ENCODE results near the gene SRRM4. TPM values are rescaled to one million over a fixed set of nuclear protein-coding genes. Genes with fewer than 3 reads are reported as not detected.
"Not testable (repeated sequence)": the region's sequence is repeated elsewhere in the genome, so short reads cannot be mapped to it uniquely, and the experiment has no call there.

The SRRM4 gene
- total RNA-seq, 1 donor from 2014 or later, result 0.59 TPM

DNA sequence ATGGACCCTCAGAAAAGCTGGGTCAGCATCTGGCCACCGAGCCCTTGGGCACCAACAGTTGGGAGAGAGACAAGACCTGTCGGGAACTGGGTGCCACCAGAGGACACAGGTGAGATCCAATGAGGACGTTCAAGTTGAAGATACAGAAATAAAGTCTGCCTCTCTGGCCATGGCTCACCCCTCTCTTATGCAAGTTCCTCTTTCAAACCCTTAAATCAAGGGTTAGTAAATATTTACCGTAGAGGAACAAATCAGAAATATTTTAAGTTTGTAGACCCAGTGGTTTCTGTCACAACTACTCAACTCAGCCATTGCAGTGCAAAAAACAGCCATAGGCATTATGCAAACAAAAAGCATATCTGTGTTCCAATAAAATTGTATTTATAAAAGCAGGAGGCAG is 120.9 kb downstream of the SRRM4 start:
- intact Hi-C loops (cut with DNase I), result no loop called here

GRCh38 chr12:119102714-119103113 is 121.4 kb downstream of the SRRM4 start:
- intact Hi-C loops (cut with DNase I), result no loop called here
- no peak for DNase-seq (ENCODE audit: low spot score)

More for the DNA sequence above, 120.9 kb downstream of the SRRM4 start:
- DNase-seq (ENCODE audit: low spot score), result no peak

DNA sequence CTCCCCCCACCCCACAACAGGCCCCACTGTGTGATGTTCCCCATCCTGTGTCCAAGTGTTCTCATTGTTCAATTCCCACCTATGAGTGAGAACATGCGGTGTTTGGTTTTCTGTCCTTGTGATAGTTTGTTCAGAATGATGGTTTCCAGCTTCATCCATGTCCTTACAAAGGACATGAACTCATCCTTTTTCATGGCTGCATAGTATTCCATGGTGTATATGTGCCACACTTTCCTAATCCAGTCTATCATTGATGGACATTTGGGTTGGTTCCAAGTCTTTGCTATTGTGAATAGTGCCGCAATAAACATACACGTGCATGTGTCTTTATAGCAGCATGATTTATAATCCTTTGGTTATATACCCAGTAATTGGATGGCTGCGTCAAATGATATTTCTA is 123.6 kb downstream of the SRRM4 start:
- intact Hi-C loops (cut with DNase I); DNase-seq (ENCODE audit: low spot score): not testable (repeated sequence)

DNA sequence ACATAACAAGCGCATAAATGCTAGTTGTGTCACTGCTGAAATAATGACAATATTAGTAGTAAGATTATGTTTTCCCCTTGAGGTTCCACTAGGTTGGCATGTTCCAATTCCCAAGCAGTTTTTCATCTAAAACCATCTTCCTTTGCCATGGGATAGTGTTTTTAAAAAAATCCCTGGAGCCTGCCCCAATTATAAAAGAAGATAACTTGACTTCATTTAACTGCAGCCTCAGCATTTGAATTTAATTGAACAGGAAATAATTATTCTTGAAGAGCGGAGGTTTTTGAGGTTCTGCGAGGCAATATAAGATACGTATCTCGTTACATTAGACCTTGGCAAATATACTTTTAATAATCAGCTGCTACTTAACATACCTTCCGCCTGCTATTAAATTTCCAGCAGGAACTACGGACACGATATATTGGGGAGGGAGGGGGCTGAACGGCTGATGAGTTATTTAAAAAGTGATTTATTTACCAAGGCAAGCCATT is 132.2 kb downstream of the SRRM4 start:
- intact Hi-C loops (cut with DNase I), result no loop called here
- DNase-seq (ENCODE audit: low spot score), result no peak

DNA sequence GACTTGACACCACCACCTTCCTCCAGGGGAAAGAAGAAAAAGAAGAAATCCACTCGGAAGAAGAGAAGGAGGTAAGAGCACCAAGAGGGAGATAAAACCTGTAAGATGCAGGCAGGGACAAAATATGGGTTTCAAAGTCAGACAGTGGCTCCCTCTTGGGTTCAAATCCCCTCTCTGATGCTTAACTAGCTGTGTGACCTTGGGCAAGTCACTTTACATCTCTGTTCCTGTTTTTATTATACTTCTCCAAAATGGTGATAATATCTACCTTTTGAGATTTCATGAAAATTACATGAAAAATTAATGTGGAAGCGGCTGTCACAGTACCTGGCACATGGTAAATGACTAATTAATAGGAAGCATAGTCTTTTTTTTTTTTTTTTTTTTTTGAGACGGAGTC is 133.0 kb downstream of the SRRM4 start:
- no peak for DNase-seq (ENCODE audit: low spot score)
- intact Hi-C loops (cut with DNase I), result loop anchor here (2.0 kb wide), 2 partner anchors 161 to 299 kb away; no protein-coding TSS in a partner anchor

GRCh38 chr12:119115296-119115905 is 134.1 kb downstream of the SRRM4 start:
- intact Hi-C loops (cut with DNase I), result loop anchor here (2.0 to 5.0 kb wide), 3 partner anchors 42 to 297 kb away; no protein-coding TSS in a partner anchor
- no peak for DNase-seq (ENCODE audit: low spot score)

DNA sequence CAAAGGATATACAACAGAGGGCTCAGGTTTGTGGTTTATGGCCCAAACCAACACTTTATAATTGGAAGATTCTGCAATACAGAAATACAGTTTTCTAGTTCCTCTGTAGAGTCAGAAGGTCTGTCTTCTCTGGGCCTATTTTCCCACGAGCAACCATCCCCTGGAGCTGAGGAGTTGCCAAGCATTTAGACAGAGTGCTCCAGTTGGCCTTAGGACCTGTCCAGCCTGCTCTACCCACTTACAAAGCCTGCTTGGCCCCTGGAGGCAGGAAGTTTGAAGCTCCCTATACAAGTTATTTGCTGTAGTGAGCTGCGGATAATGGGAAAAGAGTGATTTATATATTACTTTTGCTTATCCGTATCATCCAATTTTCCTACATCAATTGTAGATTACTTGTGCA is 136.6 kb downstream of the SRRM4 start:
- intact Hi-C loops (cut with DNase I), result loop anchor here (5.0 kb wide), 1 partner anchor 39 kb away; no protein-coding TSS in a partner anchor
- no peak for DNase-seq (ENCODE audit: low spot score)

DNA sequence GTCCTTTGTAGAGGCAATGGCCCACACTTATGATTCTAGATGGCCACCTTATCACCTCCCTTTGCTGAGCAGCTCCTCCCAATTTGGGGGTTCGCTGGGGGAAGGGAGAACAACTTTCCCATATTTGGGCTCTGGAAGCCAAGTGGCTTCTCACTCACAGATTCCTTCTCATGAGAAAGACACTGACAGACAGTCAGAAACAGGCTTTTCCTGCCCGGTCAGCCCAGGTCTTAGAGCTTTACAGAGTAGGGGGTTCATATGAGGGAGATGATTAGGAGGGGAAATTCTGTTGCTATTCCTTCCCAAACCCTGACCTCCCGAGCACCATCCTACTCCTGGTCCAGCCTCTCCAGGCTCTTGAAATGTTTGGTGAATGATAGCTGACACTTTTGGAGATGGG is 137.3 kb downstream of the SRRM4 start:
- intact Hi-C loops (cut with DNase I), result loop anchor here (5.0 kb wide), 1 partner anchor 39 kb away; no protein-coding TSS in a partner anchor
- no peak for DNase-seq (ENCODE audit: low spot score)

DNA sequence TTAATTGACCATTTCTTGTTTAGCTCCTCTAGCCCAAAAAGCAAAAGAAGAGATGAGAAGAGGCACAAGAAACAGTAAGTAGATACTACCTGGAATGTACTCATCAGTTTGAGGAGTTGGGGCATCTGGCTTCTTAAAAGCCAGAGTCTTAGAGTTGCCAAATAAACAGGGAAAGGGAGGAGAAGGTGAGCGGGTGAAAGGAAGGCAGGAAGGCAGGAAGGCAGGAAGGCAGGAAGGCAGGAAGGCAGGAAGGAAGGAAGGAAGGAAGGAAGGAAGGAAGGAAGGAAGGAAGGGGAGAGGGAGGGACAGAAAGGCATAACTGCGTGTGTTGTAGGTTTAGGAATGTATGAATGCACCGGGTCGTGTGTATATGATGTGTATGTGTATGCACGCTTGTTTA is 140.7 kb downstream of the SRRM4 start:
- intact Hi-C loops (cut with DNase I), result no loop called here

DNA sequence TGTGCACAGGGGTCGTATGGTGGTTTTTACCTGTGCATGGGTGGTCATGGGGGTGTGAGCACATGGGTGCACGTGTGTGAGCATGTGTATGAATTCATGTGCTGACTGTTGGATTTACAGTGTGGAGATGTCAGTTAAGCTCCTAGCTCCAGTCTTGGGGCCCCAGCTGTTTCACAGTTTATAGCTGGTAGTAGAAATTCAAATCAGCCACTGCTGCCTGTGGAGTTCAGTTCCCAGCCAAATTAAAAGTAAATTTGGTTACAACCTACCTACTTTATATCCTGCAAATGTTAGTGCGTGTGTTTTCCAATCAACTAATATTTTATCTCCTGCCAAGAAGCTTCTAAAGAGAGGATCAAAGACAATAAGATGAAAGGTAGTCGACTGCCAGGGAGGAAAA is 141.4 kb downstream of the SRRM4 start:
- intact Hi-C loops (cut with DNase I), result no loop called here
- no peak for DNase-seq (ENCODE audit: low spot score)

More for the DNA sequence above, 140.7 kb downstream of the SRRM4 start:
- DNase-seq (ENCODE audit: low spot score), result no peak

GRCh38 chr12:119128527-119128926 is 147.2 kb downstream of the SRRM4 start:
- intact Hi-C loops (cut with DNase I), result no loop called here
- no peak for DNase-seq (ENCODE audit: low spot score)

DNA sequence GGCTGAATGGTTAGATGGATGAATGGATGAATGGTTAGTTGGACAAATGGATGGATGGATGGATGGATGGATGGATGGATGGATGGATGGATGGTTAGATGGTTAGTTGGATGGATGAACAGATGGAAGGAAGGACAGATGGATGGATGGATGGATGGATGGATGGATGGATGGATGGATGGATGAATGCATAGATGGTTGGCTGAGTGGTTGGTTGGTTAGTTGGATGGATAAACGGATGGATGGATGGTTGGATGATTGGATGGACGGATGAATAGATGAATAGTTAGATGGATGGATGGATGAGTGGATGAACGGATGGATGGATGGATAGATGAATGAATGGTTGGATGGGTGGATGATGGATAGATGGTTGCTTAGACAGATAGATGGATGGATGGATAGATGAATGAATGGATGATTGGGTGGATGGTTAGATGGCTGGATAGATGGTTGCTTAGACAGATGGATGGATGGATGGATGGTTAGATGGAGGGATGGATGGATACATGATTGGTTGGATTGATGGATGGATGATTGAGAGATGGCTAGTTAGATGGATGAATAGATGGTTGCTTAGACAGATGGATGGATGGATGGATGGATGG is 148.6 kb downstream of the SRRM4 start:
- no peak for DNase-seq (ENCODE audit: low spot score)
- intact Hi-C loops (cut with DNase I), result no loop called here

DNA sequence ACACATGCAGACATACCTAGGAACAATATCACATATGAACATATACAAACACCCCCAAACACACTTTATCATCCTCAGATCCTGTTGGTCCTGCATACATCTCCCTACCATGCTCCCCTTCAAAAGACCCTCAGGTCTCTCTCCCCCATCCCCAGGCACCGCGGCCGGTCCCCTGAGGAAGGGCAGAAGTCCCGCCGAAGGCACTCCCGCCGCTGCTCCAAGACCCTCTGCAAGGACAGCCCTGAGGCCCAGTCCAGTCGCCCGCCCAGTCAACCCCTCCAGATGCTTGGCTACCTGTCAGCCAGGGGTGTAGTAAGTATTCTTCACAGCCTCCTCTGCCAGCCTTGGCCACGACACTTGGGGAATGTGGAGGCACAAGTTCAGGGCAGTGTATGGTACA is 149.2 kb downstream of the SRRM4 start:
- intact Hi-C loops (cut with DNase I), result no loop called here
- DNase-seq (ENCODE audit: low spot score), result no peak

DNA sequence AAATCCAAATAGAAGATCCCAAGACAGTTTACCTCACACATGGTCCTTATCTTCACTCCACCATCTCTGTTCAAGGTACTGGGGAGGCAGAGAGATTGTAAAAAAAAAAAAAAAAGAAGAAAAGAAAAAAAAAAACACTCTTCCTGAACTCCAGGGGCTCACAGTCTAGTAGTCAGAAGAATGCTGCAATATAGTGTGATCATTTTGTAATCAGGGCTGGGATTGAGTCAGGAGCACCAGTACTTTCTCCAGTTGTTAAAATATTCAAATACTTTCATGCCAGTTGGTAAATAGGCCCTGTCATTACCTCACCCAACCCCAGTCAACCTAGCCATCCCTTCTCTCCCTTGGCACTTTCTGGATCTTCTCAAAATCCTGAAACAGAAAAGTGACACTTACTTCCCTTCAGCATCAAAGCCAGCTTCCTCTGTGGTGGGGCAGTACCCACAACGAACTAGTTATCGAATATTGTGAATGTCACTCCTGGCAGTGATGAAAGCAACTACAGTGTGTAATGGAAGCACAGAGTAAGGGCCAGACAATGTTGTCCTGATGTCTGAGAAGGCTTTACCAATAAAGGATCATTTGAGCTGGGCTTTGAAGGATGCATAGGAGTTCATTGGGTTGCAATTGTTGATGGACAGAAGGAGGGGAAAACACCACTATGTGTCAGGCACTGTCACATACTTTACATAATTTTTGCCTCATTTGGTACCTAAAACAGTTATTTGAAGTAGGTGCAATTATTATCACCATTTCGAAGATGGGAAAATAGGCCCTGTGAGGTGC is 153.1 kb downstream of the SRRM4 start:
- no peak for DNase-seq (ENCODE audit: low spot score)
- intact Hi-C loops (cut with DNase I), result no loop called here

- DNase-seq (ENCODE audit: low spot score), result no peak
- intact Hi-C loops (cut with DNase I), result no loop called here
These were observed 155.6 kb downstream of the SRRM4 start for GRCh38 chr12:119136811-119137410.

GRCh38 chr12:119139448-119139847 is 158.1 kb downstream of the SRRM4 start:
- no peak for DNase-seq (ENCODE audit: low spot score)
- intact Hi-C loops (cut with DNase I), result no loop called here

GRCh38 chr12:119145367-119145766 is 164.0 kb downstream of the SRRM4 start:
- no peak for DNase-seq (ENCODE audit: low spot score)
- intact Hi-C loops (cut with DNase I), result no loop called here

DNA sequence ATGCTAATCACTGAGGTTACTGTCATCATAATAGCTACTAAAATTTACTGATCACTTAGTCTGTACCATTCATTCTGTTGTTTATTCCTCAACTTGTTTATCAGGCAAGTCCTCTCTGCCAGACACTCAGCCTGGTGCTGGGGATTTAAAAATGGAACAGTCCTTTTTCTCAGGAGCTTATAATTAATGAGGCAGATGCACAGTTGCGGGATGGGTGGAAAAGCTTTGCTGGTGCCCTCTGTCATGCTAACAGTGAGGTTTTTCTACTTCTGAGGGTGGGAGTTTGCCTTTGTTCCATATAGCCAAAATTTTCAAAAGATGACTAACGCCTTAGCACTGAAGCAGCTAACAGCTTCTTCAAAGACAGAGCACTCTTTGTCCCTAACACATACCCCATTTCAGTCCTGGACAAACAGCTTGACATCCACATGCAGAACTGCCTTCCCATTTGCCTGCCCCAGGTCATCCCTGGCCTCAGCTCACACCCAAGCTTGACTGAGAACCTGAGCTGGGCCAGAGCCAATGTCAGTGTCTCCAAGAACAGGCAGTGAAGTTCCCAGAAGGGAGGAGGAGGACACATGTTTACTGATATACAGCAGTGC is 166.6 kb downstream of the SRRM4 start:
- intact Hi-C loops (cut with DNase I), result no loop called here
- DNase-seq (ENCODE audit: low spot score), result no peak

- intact Hi-C loops (cut with DNase I), result no loop called here
- DNase-seq (ENCODE audit: low spot score), result no peak
These were observed 167.9 kb downstream of the SRRM4 start for GRCh38 chr12:119149270-119149669.

All from cardiac septum (tissue), 1 donor.